Measurements from ENCODE around the gene MBTPS2.

GRCh38 chrX:21926527-21927278, 87.3 kb downstream of the MBTPS2 start:
- no peak for TF ChIP-seq POLR2A (IDR thresholded peaks at IDR 0.05; ENCODE audit: low read depth)
- TF ChIP-seq EP300 (IDR thresholded peaks at IDR 0.05): no peak
